PC-9 (cell line): ENCODE data around the gene MYPN. TPM values are rescaled to one million over a fixed set of nuclear protein-coding genes. Genes with fewer than 3 reads are reported as not detected.

Experiments
- BruUV-seq: library from RNA; stranded (reverse); fragments of 400-500 nt; replicated peaks from 2 replicates; lab custom pipeline; 2021; lab: Mats Ljungman, UMichigan
- CTCF ChIA-PET: fragments of 300-600 bp; sonication (Branson Sonifier 250); formaldehyde crosslinking; loops from one replicate; lab custom pipeline; 2022; ENCODE audit warnings: antibody characterized with exemption; lab: Charles Lee
- POLR2A ChIA-PET: fragments of 300-600 bp; sonication (Branson Sonifier 250); formaldehyde crosslinking; loops from one replicate; lab custom pipeline; 2022; ENCODE audit warnings: antibody characterized with exemption; ENCODE audit not compliant: unreplicated experiment; lab: Charles Lee
- DNase-seq, 2 experiments: peaks; one replicate each; pipeline versions ENCODE4 v3.0.0 to v3.0.0-alpha.2; 2015 to 2022; ENCODE audit warnings: mixed read lengths in 1 of 2
- H2AFZ ChIP-seq: fragments of 200-600 bp; sonication (generic); 2 replicates; pipeline ENCODE4 v1.8.1; 2017; ENCODE audit warnings: antibody characterized with exemption
- H3F3A ChIP-seq: fragments of 200-600 bp; sonication (generic); 2 replicates; pipeline ENCODE4 v1.8.1; 2017; ENCODE audit warnings: antibody characterized with exemption, mild to moderate bottlenecking, low read depth; ENCODE audit not compliant: insufficient read depth
- H3K27ac ChIP-seq: fragments of 200-600 bp; sonication (generic); 2 replicates; pipeline ENCODE4 v1.6.1; 2016; ENCODE audit warnings: mixed run types
- H3K27me3 ChIP-seq: fragments of 200-600 bp; sonication (generic); 2 replicates; pipeline ENCODE4 v1.6.1; 2016; ENCODE audit warnings: low read depth, mixed run types; ENCODE audit not compliant: insufficient read depth
- H3K36me3 ChIP-seq: fragments of 200-600 bp; sonication (generic); 2 replicates; pipeline ENCODE4 v1.6.1; 2016; ENCODE audit warnings: low read depth, mixed run types
- H3K4me1 ChIP-seq: fragments of 200-600 bp; sonication (generic); replicated peaks from 2 replicates; pipeline ENCODE4 v1.6.1; 2016; ENCODE audit warnings: mixed run types; ENCODE audit not compliant: insufficient read depth
- H3K4me2 ChIP-seq: fragments of 200-600 bp; sonication (generic); 2 replicates; pipeline ENCODE4 v1.6.1; 2017; ENCODE audit warnings: mixed run types
- H3K4me3 ChIP-seq: fragments of 200-600 bp; sonication (generic); 2 replicates; pipeline ENCODE4 v1.6.1; 2016; ENCODE audit warnings: mixed run types
- H3K79me2 ChIP-seq: fragments of 200-600 bp; sonication (generic); 2 replicates; pipeline ENCODE4 v1.6.1; 2017; ENCODE audit warnings: low read depth, mixed run types
- H3K9me2 ChIP-seq: fragments of 200-600 bp; sonication (generic); 2 replicates; pipeline ENCODE4 v1.8.1; 2017; ENCODE audit warnings: mild to moderate bottlenecking; ENCODE audit not compliant: insufficient read depth
- H3K9me3 ChIP-seq: fragments of 200-600 bp; sonication (generic); 2 replicates; pipeline ENCODE4 v1.8.1; 2016; ENCODE audit warnings: low read depth; ENCODE audit not compliant: insufficient read depth
- H4K20me1 ChIP-seq: fragments of 200-600 bp; sonication (generic); 2 replicates; pipeline ENCODE4 v1.8.1; 2017; ENCODE audit not compliant: insufficient read depth
- CTCF ChIP-seq: fragments of 200-600 bp; sonication (generic); conservative IDR thresholded peaks from 2 replicates; pipeline ENCODE4 v1.6.1; 2017; ENCODE audit warnings: mixed run types, antibody characterized with exemption, mild to moderate bottlenecking, moderate library complexity
- EZH2 ChIP-seq: fragments of 200-600 bp; sonication (generic); IDR thresholded peaks from 2 replicates; pipeline ENCODE4 v1.8.0; 2017; ENCODE audit warnings: antibody characterized with exemption, low read depth
- intact Hi-C: fragments of 100-400 bp; cut with micrococcal nuclease; formaldehyde crosslinking; loops from one replicate; pipeline ENCODE4 v1.10.0; 2022; ENCODE audit not compliant: unreplicated experiment
- total RNA-seq: library from RNA; stranded (reverse); gene quantifications from 2 replicates; pipeline ENCODE4 v1.2.3, GENCODE V29; 2021

The MYPN gene
- total RNA-seq, 1 experiment from 2014 or later = 3.9 TPM

DNA sequence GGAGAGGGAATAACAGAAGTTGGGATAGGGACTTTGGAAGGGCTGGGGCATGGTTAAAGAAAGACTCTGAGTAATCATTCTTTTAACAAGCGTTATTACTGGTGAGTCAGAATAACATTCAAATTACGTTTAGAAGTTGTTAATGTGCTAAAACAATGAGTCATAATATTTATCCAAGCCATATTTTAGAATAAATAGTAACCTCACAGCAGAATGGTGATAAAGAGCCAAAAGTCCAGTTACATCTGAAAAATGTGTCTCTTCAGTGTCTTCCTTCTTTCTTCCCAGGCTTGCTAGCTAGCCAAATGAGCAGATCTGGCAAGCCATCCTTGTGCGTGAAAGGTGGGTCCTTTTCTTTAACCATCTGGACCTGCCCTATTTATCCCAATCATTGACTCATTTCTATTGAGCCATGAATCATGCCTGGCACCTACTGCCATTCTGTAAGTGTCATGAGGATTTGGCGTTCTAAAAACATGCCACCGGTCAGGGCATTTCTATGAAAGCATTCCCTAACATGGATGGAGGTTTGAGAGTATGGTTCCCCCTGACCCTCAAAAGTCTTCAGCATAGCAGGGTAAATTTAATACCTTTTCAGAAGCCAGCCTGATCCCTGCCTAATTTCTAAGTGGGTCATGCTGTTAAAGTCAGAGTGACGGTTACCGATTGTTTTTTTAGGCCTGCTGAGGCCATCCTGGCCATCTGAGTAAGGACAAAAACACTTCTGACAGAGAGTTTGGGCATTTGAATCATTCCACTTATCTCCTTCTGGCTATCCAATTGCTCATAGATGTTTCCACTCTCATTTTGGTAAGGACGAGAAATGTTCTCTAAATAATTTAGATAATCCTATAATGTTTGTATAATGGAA, 26.9 kb downstream of the MYPN start:
- BruUV-seq = TSS peak; percentile 48
- CTCF ChIA-PET = no interaction called here

DNA sequence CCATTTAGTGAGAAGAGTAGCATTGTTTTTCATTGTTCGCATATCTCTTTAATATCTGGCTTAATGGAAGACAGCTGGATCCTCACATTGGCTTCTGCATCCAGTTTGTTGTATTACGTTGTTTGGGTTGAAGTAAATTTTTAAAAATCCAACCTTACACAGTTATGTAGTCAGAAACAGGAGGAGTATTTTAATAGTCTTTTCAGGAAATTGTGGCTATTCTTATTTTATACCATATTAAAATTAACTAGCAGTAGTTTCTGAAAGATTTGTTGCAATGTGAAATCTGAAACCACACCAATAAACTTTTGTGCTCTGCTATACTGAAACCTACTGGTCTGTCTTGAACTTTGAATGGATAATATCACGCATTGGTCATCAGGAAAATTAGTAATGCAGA, 27.9 kb downstream of the MYPN start:
- intact Hi-C loops = no loop called here
- no TSS peak for BruUV-seq
- POLR2A ChIA-PET = interaction anchor here (1.0 kb wide), 1 partner anchor 40 kb away, joined by 4 read pairs; no protein-coding TSS in a partner anchor

More for the DNA sequence above, 26.9 kb downstream of the MYPN start:
- Histone ChIP-seq H4K20me1 (no peaks in the 10 kb centered on the region), H3K27ac (peak overlapping the region; percentile 90), H3K4me3 (peak overlapping the region; percentile 23; the same call in 1 of the 2 replicates), H3K27me3 (no peaks in the 10 kb centered on the region), H3F3A (peaks cover 42% of the 10 kb centered on the region), H3K9me3 (peaks cover 6% of the 10 kb centered on the region), H3K4me1 (peaks cover 64% of the 10 kb centered on the region), H3K9me2 (no peaks in the 10 kb centered on the region), H2AFZ (no peak overlapping the region), H3K4me2 (peak overlapping the region; percentile 70), H3K79me2 (no peaks in the 10 kb centered on the region), H3K36me3 (no peaks in the 10 kb centered on the region)
- no peak for TF ChIP-seq EZH2
- POLR2A ChIA-PET = interaction anchor here (0.8 to 1.2 kb wide), 3 partner anchors 39 to 48 kb away, joined by 3 to 6 read pairs (median 4); no protein-coding TSS in a partner anchor
- intact Hi-C loops = loop anchor here (1.0 kb wide), 2 partner anchors 17 to 39 kb away; no protein-coding TSS in a partner anchor
- peak; percentile 52 to 91 for DNase-seq

DNA sequence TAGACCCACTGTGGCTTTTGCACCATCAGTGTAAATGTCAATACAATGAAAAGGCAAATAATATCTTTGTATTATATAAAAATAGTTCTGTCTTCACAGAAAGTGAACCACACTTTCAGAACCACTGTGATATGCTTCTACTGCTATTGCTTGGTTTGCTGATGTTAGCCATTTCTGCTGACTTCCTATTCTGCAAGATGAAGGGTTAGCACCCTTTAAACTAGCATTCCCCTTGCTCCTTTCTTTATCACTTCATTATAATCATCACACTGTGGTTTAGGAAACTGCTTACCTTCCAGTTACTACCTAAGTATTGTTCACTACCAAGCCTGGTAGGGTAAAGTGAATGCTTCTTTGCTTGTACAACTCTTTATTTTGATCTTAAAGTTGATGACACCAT, 29.2 kb downstream of the MYPN start:
- Histone ChIP-seq H3K4me3 (no peak overlapping the region), H3K27ac (0 out of 2 replicates have a peak overlapping the region, but pooled peaks have one; percentile 0), H3K9me3 (no peaks in the 10 kb centered on the region; the same call in 1 of the 2 replicates), H3K4me1 (peaks cover 58% of the 10 kb centered on the region), H3K36me3 (no peaks in the 10 kb centered on the region), H3F3A (peaks cover 42% of the 10 kb centered on the region), H2AFZ (no peak overlapping the region), H3K4me2 (no peak overlapping the region), H3K9me2 (no peaks in the 10 kb centered on the region; the same call in 1 of the 2 replicates), H3K79me2 (no peaks in the 10 kb centered on the region), H4K20me1 (no peaks in the 10 kb centered on the region), H3K27me3 (no peaks in the 10 kb centered on the region)
- ChIA-PET POLR2A (no interaction called here), CTCF (no interaction called here)
- intact Hi-C loops = no loop called here
- no peak for TF ChIP-seq EZH2
- TF ChIP-seq CTCF = no peak
- BruUV-seq = no TSS peak
- no peak for DNase-seq

More for the DNA sequence above, 27.9 kb downstream of the MYPN start:
- Histone ChIP-seq H3K9me2 (no peaks in the 10 kb centered on the region), H3K4me2 (peak overlapping the region; percentile 70), H3K9me3 (no peaks in the 10 kb centered on the region; the same call in none of the 2 replicates), H3K4me1 (peaks cover 64% of the 10 kb centered on the region), H3K79me2 (no peaks in the 10 kb centered on the region), H3K27ac (peak overlapping the region; percentile 90), H3K4me3 (no peak overlapping the region), H4K20me1 (no peaks in the 10 kb centered on the region), H3K27me3 (no peaks in the 10 kb centered on the region), H2AFZ (no peak overlapping the region), H3K36me3 (no peaks in the 10 kb centered on the region), H3F3A (peaks cover 42% of the 10 kb centered on the region)
- DNase-seq = no peak
- TF ChIP-seq EZH2 = no peak
- no peak for TF ChIP-seq CTCF
- CTCF ChIA-PET = no interaction called here
